HepG2 (cell line): ENCODE data around the gene KLHL12. TPM values are rescaled to one million over a fixed set of nuclear protein-coding genes. Genes with fewer than 3 reads are reported as not detected.

Source experiments
- CEBPG ChIP-seq: IDR thresholded peaks from 2 replicates; pipeline ENCODE4 v1.6.1; 2016
- GABPB1 ChIP-seq: IDR thresholded peaks from 2 replicates; pipeline ENCODE4 v1.6.1; 2016; ENCODE audit warnings: mild to moderate bottlenecking, missing genetic modification reagents, moderate library complexity, missing compliant biosample characterization
- KAT7 ChIP-seq: IDR thresholded peaks from 2 replicates; pipeline ENCODE4 v1.6.1; 2018; ENCODE audit warnings: borderline replicate concordance, missing compliant biosample characterization
- KLF6 ChIP-seq: IDR thresholded peaks from 2 replicates; pipeline ENCODE4 v1.8.0; 2016; ENCODE audit warnings: missing biosample characterization, missing genetic modification reagents
- MEIS1 ChIP-seq: sonication (generic); formaldehyde crosslinking; IDR thresholded peaks from 2 replicates; pipeline ENCODE4 v1.9.0; 2021; ENCODE audit warnings: mild to moderate bottlenecking, missing genetic modification reagents, moderate library complexity, borderline replicate concordance
- NFE2 ChIP-seq: sonication (generic); formaldehyde crosslinking; IDR thresholded peaks from 2 replicates; pipeline ENCODE4 v1.4.0; 2020; ENCODE audit warnings: missing genetic modification reagents
- RFX1 ChIP-seq: fragments of 450-650 bp; IDR thresholded peaks from 2 replicates; pipeline ENCODE4 v1.6.1; 2017
- SMAD1 ChIP-seq: sonication (generic); formaldehyde crosslinking; IDR thresholded peaks from 2 replicates; pipeline ENCODE4 v1.4.0; 2020; ENCODE audit warnings: missing genetic modification reagents, low read depth, mild to moderate bottlenecking, borderline replicate concordance
- SMYD3 ChIP-seq: sonication (generic); formaldehyde crosslinking; IDR thresholded peaks from 2 replicates; pipeline ENCODE4 v1.8.1; 2023; ENCODE audit warnings: mild to moderate bottlenecking, missing genetic modification reagents
- SRSF9 ChIP-seq: fragments of 200-400 bp; formaldehyde crosslinking; IDR thresholded peaks from 2 replicates; pipeline ENCODE4 v1.6.1; 2018; ENCODE audit warnings: borderline replicate concordance, mild to moderate bottlenecking, low read depth, low read length; ENCODE audit not compliant: insufficient read depth, poor library complexity, severe bottlenecking
- SYNCRIP ChIP-seq: fragments of 200-400 bp; formaldehyde crosslinking; IDR thresholded peaks from 2 replicates; pipeline ENCODE4 v1.6.1; 2018; ENCODE audit warnings: mild to moderate bottlenecking, low read depth, low read length; ENCODE audit not compliant: insufficient read depth
- ZNF205 ChIP-seq: IDR thresholded peaks from 2 replicates; pipeline ENCODE4 v1.6.1; 2018; ENCODE audit warnings: missing biosample characterization, missing genetic modification reagents
- ZNF224 ChIP-seq: sonication (generic); formaldehyde crosslinking; IDR thresholded peaks from 2 replicates; pipeline ENCODE4 v1.5.0; 2020; ENCODE audit warnings: mild to moderate bottlenecking, missing genetic modification reagents
- ZNF263 ChIP-seq: sonication (generic); formaldehyde crosslinking; IDR thresholded peaks from 2 replicates; pipeline ENCODE4 v1.4.0; 2020; ENCODE audit warnings: missing genetic modification reagents
- ZNF557 ChIP-seq: sonication (generic); formaldehyde crosslinking; IDR thresholded peaks from 2 replicates; pipeline ENCODE4 v1.4.0; 2020; ENCODE audit warnings: missing genetic modification reagents
- ZNF577 ChIP-seq: sonication (generic); formaldehyde crosslinking; IDR thresholded peaks from 2 replicates; pipeline ENCODE4 v1.4.0; 2020; ENCODE audit warnings: mild to moderate bottlenecking, low read depth, missing genetic modification reagents, borderline replicate concordance
- ZNF766 ChIP-seq: sonication (generic); formaldehyde crosslinking; IDR thresholded peaks from 2 replicates; pipeline ENCODE4 v1.5.0; 2020; ENCODE audit warnings: missing genetic modification reagents, borderline replicate concordance
- polyA plus RNA-seq, 8 experiments: library from polyadenylated mRNA; depleted of rRNA in 3 of 8; stranded (reverse) in 7 of 8; unstranded in 1 of 8; fragments of >200 nt; fragmentation: Illumina TruSeq in 4 of 8; extraction: Trizol in 4 of 8; gene quantifications; 2 replicates each; pipeline versions ENCODE4 v1.2.1 to v1.2.3, GENCODE V29; 2011 to 2016; ENCODE audit warnings: low read depth in 4 of 8, missing spikeins in 1 of 8, mixed read lengths in 1 of 8; ENCODE audit not compliant: insufficient read depth in 1 of 8
- total RNA-seq, 5 experiments: library from RNA; depleted of rRNA; stranded (reverse); fragments of >200 nt; fragmentation: Illumina TruSeq; extraction: Trizol; gene quantifications; 2 replicates each; pipeline ENCODE4 v1.2.3, GENCODE V29; 2016; ENCODE audit warnings: low read depth in 1 of 5
- TF ChIP-seq, protein P1 (sequence below): sonication (generic); formaldehyde crosslinking; IDR thresholded peaks from 2 replicates; pipeline ENCODE4 v1.5.0; 2020; ENCODE audit warnings: missing genetic modification reagents
- TF ChIP-seq, protein P2 (sequence below): sonication (generic); formaldehyde crosslinking; IDR thresholded peaks from 2 replicates; pipeline ENCODE4 v1.8.1; 2022; ENCODE audit warnings: mild to moderate bottlenecking, missing genetic modification reagents
- TF ChIP-seq, protein P3 (sequence below): sonication (generic); formaldehyde crosslinking; IDR thresholded peaks from 2 replicates; pipeline ENCODE4 v1.4.0; 2020; ENCODE audit warnings: missing genetic modification reagents, borderline replicate concordance
- TF ChIP-seq, protein P4 (sequence below): sonication (generic); formaldehyde crosslinking; IDR thresholded peaks from 2 replicates; pipeline ENCODE4 v1.5.0; 2020; ENCODE audit warnings: mild to moderate bottlenecking, missing genetic modification reagents, borderline replicate concordance

The KLHL12 gene
- total and polyA plus RNA-seq, 2 of the 13 experiments (the other 11 are each of a cell fraction or from before 2014, with no cell fraction given): 19.2 to 25.2 TPM

DNA sequence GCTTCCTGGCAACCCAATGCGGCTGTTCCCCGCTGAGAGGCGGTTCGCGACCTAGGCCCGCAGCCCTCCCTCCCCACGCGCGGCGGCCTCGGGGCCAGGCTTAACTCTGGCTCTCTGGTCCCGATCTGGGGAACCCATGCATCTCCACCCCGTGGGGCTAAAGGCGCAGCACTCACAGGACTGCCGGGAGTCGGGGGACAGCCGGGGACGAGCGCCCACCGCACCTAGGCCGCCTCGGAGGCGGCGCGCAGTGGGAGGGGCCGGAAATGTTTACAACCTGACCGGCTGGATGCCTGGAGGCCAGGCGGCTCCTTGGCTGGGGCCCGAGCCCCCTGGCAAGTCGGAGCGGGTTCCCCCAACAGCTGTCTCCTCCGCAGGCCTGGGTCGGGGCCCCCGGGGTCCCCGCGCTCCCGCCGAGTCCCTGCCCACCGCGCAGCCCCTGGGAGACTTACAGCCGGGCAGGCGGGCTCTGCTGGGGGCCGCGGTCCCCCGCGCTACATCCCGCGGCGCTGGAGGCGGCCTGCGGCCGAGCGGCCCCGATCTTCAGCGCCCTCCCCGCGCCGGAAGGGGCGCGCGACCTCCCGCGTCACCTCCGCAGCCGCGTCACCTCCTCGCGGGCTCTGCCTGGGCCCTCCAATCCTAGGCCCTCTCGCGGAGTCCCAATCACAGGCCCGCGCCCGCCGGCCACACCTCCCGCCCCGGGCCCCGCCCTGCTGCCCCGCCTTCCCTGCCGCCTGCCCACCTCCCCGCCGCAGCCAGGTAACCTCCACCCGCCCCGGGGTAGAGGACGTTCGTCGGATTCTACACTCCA is 30.9 kb upstream of the KLHL12 start, which contains the start of gene ADIPOR1 (continued):
- TF ChIP-seq SYNCRIP (no peak), ZNF263 (CRISPR knock-in tag) (no peak), ZNF205 (CRISPR knock-in tag) (0 out of 2 replicates have a peak, but pooled peaks have one; percentile 54), SRSF9 (no peak), KLF6 (no peak; the same call in 1 of the 2 replicates), RFX1 (no peak), NFE2 (no peak), ZNF577 (no peak), ZNF224 (no peak), SMYD3 (CRISPR knock-in tag) (no peak), KAT7 (peak; percentile 75; the same call in 1 of the 2 replicates), GABPB1 (CRISPR knock-in tag) (peak; percentile 90), ZNF766 (no peak), MEIS1 (CRISPR knock-in tag) (no peak), CEBPG (CRISPR knock-in tag) (no peak), SMAD1 (CRISPR knock-in tag) (0 out of 2 replicates have a peak, but pooled peaks have one; percentile 17), ZNF557 (CRISPR knock-in tag) (no peak)
- TF ChIP-seq, protein P1, sequence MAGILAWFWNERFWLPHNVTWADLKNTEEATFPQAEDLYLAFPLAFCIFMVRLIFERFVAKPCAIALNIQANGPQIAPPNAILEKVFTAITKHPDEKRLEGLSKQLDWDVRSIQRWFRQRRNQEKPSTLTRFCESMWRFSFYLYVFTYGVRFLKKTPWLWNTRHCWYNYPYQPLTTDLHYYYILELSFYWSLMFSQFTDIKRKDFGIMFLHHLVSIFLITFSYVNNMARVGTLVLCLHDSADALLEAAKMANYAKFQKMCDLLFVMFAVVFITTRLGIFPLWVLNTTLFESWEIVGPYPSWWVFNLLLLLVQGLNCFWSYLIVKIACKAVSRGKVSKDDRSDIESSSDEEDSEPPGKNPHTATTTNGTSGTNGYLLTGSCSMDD (CRISPR knock-in tag): no peak
- TF ChIP-seq, protein P2, sequence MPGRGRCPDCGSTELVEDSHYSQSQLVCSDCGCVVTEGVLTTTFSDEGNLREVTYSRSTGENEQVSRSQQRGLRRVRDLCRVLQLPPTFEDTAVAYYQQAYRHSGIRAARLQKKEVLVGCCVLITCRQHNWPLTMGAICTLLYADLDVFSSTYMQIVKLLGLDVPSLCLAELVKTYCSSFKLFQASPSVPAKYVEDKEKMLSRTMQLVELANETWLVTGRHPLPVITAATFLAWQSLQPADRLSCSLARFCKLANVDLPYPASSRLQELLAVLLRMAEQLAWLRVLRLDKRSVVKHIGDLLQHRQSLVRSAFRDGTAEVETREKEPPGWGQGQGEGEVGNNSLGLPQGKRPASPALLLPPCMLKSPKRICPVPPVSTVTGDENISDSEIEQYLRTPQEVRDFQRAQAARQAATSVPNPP (CRISPR knock-in tag): no peak
- TF ChIP-seq, protein P3, sequence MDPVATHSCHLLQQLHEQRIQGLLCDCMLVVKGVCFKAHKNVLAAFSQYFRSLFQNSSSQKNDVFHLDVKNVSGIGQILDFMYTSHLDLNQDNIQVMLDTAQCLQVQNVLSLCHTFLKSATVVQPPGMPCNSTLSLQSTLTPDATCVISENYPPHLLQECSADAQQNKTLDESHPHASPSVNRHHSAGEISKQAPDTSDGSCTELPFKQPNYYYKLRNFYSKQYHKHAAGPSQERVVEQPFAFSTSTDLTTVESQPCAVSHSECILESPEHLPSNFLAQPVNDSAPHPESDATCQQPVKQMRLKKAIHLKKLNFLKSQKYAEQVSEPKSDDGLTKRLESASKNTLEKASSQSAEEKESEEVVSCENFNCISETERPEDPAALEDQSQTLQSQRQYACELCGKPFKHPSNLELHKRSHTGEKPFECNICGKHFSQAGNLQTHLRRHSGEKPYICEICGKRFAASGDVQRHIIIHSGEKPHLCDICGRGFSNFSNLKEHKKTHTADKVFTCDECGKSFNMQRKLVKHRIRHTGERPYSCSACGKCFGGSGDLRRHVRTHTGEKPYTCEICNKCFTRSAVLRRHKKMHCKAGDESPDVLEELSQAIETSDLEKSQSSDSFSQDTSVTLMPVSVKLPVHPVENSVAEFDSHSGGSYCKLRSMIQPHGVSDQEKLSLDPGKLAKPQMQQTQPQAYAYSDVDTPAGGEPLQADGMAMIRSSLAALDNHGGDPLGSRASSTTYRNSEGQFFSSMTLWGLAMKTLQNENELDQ: no peak
- TF ChIP-seq, protein P4, sequence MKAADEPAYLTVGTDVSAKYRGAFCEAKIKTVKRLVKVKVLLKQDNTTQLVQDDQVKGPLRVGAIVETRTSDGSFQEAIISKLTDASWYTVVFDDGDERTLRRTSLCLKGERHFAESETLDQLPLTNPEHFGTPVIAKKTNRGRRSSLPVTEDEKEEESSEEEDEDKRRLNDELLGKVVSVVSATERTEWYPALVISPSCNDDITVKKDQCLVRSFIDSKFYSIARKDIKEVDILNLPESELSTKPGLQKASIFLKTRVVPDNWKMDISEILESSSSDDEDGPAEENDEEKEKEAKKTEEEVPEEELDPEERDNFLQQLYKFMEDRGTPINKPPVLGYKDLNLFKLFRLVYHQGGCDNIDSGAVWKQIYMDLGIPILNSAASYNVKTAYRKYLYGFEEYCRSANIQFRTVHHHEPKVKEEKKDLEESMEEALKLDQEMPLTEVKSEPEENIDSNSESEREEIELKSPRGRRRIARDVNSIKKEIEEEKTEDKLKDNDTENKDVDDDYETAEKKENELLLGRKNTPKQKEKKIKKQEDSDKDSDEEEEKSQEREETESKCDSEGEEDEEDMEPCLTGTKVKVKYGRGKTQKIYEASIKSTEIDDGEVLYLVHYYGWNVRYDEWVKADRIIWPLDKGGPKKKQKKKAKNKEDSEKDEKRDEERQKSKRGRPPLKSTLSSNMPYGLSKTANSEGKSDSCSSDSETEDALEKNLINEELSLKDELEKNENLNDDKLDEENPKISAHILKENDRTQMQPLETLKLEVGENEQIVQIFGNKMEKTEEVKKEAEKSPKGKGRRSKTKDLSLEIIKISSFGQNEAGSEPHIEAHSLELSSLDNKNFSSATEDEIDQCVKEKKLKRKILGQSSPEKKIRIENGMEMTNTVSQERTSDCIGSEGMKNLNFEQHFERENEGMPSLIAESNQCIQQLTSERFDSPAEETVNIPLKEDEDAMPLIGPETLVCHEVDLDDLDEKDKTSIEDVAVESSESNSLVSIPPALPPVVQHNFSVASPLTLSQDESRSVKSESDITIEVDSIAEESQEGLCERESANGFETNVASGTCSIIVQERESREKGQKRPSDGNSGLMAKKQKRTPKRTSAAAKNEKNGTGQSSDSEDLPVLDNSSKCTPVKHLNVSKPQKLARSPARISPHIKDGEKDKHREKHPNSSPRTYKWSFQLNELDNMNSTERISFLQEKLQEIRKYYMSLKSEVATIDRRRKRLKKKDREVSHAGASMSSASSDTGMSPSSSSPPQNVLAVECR (CRISPR knock-in tag): peak; percentile 81; the same call in 1 of the 2 replicates
